ENCODE results near the gene COL18A1.

DNA sequence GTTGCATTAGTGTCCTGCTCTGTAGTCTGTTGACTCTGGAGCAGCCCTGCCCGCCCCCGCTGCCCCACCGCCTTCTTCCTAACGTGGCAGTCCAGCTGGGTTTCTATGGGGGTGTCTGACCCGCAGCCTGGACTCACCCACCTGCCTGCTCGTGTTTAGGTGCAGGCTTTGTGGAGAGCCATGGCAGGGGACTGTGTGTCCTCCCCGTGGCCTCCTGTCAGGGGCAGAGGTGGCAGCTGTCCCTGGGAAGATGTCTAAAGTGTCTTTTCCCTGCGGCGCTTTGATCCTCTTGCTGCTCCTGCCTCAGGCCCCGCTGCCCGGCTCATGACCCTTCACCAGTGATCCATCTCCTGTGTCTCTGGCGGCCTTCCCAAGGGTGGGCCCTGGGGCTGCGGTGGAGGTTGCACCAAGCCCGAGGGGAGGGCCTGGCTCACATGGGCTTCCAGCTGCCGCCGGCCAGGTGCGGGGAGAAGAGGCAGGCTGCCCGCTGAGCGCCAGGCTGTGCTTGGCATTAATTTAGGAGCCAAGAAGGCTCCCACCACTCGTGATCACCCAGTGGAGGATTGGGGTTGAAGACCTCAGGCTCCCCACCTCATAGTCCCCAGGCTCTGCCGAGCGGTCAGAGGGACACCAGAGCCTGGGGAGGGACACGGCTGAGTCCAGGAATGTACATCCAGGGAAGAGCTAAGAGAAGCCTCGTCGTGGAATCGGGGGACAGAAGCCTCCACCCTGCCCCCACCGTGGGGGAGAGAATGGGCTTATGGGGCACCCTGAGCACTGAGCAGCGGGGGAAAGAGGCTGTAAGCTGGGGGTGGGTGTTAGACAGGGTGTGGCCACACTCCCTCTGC lies 44.1 kb downstream of the COL18A1 start:
- TF ChIP-seq POLR2A (IDR thresholded peaks at IDR 0.05), result no peak
- TF ChIP-seq, protein P1, sequence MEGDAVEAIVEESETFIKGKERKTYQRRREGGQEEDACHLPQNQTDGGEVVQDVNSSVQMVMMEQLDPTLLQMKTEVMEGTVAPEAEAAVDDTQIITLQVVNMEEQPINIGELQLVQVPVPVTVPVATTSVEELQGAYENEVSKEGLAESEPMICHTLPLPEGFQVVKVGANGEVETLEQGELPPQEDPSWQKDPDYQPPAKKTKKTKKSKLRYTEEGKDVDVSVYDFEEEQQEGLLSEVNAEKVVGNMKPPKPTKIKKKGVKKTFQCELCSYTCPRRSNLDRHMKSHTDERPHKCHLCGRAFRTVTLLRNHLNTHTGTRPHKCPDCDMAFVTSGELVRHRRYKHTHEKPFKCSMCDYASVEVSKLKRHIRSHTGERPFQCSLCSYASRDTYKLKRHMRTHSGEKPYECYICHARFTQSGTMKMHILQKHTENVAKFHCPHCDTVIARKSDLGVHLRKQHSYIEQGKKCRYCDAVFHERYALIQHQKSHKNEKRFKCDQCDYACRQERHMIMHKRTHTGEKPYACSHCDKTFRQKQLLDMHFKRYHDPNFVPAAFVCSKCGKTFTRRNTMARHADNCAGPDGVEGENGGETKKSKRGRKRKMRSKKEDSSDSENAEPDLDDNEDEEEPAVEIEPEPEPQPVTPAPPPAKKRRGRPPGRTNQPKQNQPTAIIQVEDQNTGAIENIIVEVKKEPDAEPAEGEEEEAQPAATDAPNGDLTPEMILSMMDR (IDR thresholded peaks at IDR 0.05), result no peak
